A673 (cell line): ENCODE measurements around the gene CAMK1D. TPM values are rescaled to one million over a fixed set of nuclear protein-coding genes. Genes with fewer than 3 reads are reported as not detected.

Source experiments
- BruUV-seq: library from RNA; stranded (reverse); fragments of 400-500 nt; replicated peaks from 2 replicates; lab custom pipeline; 2021; lab: Mats Ljungman, UMichigan
- CTCF ChIA-PET: fragments of 300-600 bp; sonication (Branson Sonifier 250); formaldehyde crosslinking; loops from one replicate; lab custom pipeline; 2022; ENCODE audit warnings: antibody characterized with exemption; lab: Charles Lee
- POLR2A ChIA-PET: fragments of 300-600 bp; sonication (Branson Sonifier 250); formaldehyde crosslinking; loops from one replicate; lab custom pipeline; 2022; ENCODE audit warnings: antibody characterized with exemption; ENCODE audit not compliant: low non-redundant PET; lab: Charles Lee
- DNase-seq: peaks from one replicate; pipeline ENCODE4 v3.0.0-alpha.2; 2015; ENCODE audit warnings: low spot score
- H3K27ac ChIP-seq: fragments of 200-600 bp; sonication (generic); 2 replicates; pipeline ENCODE4 v1.5.1; 2016; ENCODE audit warnings: mixed run types, low read depth, mild to moderate bottlenecking, mixed read lengths, antibody characterized with exemption, low read length; ENCODE audit not compliant: poor library complexity, severe bottlenecking
- H3K27me3 ChIP-seq: fragments of 200-600 bp; sonication (generic); replicated peaks from 2 replicates; pipeline ENCODE4 v1.6.1; 2017; ENCODE audit warnings: mixed run types, low read depth, mild to moderate bottlenecking, mixed read lengths, antibody characterized with exemption, low read length; ENCODE audit not compliant: insufficient read depth, poor library complexity
- H3K36me3 ChIP-seq: fragments of 200-600 bp; sonication (generic); 2 replicates; pipeline ENCODE4 v1.6.1; 2016; ENCODE audit warnings: mixed run types, mild to moderate bottlenecking, mixed read lengths, antibody characterized with exemption, low read length; ENCODE audit not compliant: insufficient read depth, poor library complexity, severe bottlenecking
- H3K4me1 ChIP-seq: fragments of 200-600 bp; sonication (generic); 2 replicates; pipeline ENCODE4 v1.6.1; 2017; ENCODE audit warnings: mixed run types, mild to moderate bottlenecking, mixed read lengths, antibody characterized with exemption, low read length; ENCODE audit not compliant: insufficient read depth, poor library complexity, severe bottlenecking
- H3K4me3 ChIP-seq: fragments of 200-600 bp; sonication (generic); 2 replicates; pipeline ENCODE4 v1.5.1; 2016; ENCODE audit warnings: low read depth, mixed run types, mild to moderate bottlenecking, mixed read lengths, low read length; ENCODE audit not compliant: poor library complexity, severe bottlenecking
- H3K9me3 ChIP-seq: fragments of 200-600 bp; sonication (generic); 2 replicates; pipeline ENCODE4 v1.6.1; 2016; ENCODE audit warnings: mixed run types, low read depth, mild to moderate bottlenecking, mixed read lengths, antibody characterized with exemption, low read length; ENCODE audit not compliant: poor library complexity, severe bottlenecking
- EZH2 ChIP-seq: fragments of 200-600 bp; sonication (generic); IDR thresholded peaks from 2 replicates; pipeline ENCODE4 v1.6.1; 2017; ENCODE audit warnings: borderline replicate concordance, low read depth, mild to moderate bottlenecking, mixed read lengths, antibody characterized with exemption, low read length; ENCODE audit not compliant: poor library complexity, severe bottlenecking
- intact Hi-C: fragments of 100-400 bp; cut with micrococcal nuclease; formaldehyde crosslinking; loops from one replicate; pipeline ENCODE4 v1.10.0; 2022; ENCODE audit not compliant: unreplicated experiment
- total RNA-seq: library from RNA; stranded (reverse); gene quantifications from 2 replicates; pipeline ENCODE4 v1.2.3, GENCODE V29; 2021
- TF ChIP-seq, protein P1 (sequence below): fragments of 300-800, 200-600 bp; sonication (generic); conservative IDR thresholded peaks from 2 replicates; pipeline ENCODE4 v1.5.1; 2017; ENCODE audit warnings: low read depth, mild to moderate bottlenecking, antibody characterized with exemption, low read length, moderate library complexity, mixed read lengths

Gene CAMK1D
- total RNA-seq, 1 experiment from 2014 or later: 23.7 TPM

- TF ChIP-seq EZH2: no peak
- TF ChIP-seq, protein P1, sequence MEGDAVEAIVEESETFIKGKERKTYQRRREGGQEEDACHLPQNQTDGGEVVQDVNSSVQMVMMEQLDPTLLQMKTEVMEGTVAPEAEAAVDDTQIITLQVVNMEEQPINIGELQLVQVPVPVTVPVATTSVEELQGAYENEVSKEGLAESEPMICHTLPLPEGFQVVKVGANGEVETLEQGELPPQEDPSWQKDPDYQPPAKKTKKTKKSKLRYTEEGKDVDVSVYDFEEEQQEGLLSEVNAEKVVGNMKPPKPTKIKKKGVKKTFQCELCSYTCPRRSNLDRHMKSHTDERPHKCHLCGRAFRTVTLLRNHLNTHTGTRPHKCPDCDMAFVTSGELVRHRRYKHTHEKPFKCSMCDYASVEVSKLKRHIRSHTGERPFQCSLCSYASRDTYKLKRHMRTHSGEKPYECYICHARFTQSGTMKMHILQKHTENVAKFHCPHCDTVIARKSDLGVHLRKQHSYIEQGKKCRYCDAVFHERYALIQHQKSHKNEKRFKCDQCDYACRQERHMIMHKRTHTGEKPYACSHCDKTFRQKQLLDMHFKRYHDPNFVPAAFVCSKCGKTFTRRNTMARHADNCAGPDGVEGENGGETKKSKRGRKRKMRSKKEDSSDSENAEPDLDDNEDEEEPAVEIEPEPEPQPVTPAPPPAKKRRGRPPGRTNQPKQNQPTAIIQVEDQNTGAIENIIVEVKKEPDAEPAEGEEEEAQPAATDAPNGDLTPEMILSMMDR: peak; percentile 85
- Histone ChIP-seq H3K9me3 (peaks cover 12% of the 10 kb centered on the region), H3K27me3 (no peaks in the 10 kb centered on the region), H3K27ac (no peak overlapping the region), H3K4me3 (no peak overlapping the region), H3K36me3 (no peaks in the 10 kb centered on the region), H3K4me1 (peaks cover 14% of the 10 kb centered on the region)
- BruUV-seq: no TSS peak
- DNase-seq: peak; percentile 75
- ChIA-PET POLR2A (interaction anchor here (0.7 kb wide), 1 partner anchor 208 kb away, joined by 3 read pairs; no protein-coding TSS in a partner anchor), CTCF (interaction anchor here (0.6 to 1.6 kb wide), 8 partner anchors 11 to 494 kb away, joined by 3 to 22 read pairs (median 4); no protein-coding TSS in a partner anchor)
- intact Hi-C loops: loop anchor here (2.0 to 5.0 kb wide), 2 partner anchors 109 to 392 kb away; no protein-coding TSS in a partner anchor
Observed at GRCh38 chr10:12656518-12657142, 307.3 kb downstream of the CAMK1D start.

DNA sequence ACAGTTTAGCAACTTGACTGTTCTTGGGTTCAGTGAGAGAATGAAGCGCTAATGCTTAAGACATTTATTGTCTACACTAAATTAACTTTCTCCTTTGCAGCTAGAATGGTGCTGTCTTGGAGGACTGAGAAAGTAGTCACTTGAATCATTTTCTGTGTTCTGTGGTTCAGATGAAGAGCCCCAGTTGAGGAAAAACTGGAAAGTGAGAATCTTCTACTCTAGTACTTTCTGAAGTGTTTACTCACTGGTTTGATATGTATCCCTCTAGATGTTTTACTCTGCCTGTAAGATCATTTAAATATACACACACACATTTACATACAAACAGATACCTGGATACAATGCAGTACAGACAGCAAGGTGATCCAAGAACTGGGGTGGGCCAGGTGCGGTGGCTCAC lies 308.1 kb downstream of the CAMK1D start:
- no peaks in the 10 kb centered on the region for H3K27me3 ChIP-seq
- CTCF ChIA-PET: interaction anchor here (1.6 kb wide), 1 partner anchor 393 kb away, joined by 22 read pairs; no protein-coding TSS in a partner anchor
- H3K27ac ChIP-seq: no peak overlapping the region
- BruUV-seq: no TSS peak
- H3K9me3 ChIP-seq: peaks cover 12% of the 10 kb centered on the region
- POLR2A ChIA-PET: no interaction called here
- intact Hi-C loops: loop anchor here (2.0 to 5.0 kb wide), 2 partner anchors 110 to 393 kb away; no protein-coding TSS in a partner anchor
- H3K4me3 ChIP-seq: no peak overlapping the region
- DNase-seq: no peak
- TF ChIP-seq, protein P1: no peak
- TF ChIP-seq EZH2: no peak
- H3K4me1 ChIP-seq: peaks cover 14% of the 10 kb centered on the region
- no peaks in the 10 kb centered on the region for H3K36me3 ChIP-seq

- CTCF ChIA-PET: no interaction called here
Observed at GRCh38 chr10:12658526-12658925, 309.2 kb downstream of the CAMK1D start.

More at GRCh38 chr10:12658526-12658925, 309.2 kb downstream of the CAMK1D start:
- Histone ChIP-seq H3K9me3 (peaks cover 12% of the 10 kb centered on the region), H3K27me3 (no peaks in the 10 kb centered on the region), H3K27ac (no peak overlapping the region), H3K4me1 (peaks cover 15% of the 10 kb centered on the region), H3K36me3 (no peaks in the 10 kb centered on the region), H3K4me3 (no peak overlapping the region)
- no peak for TF ChIP-seq EZH2
- TF ChIP-seq, protein P1: no peak
- no TSS peak for BruUV-seq
- no peak for DNase-seq
- POLR2A ChIA-PET: no interaction called here
- intact Hi-C loops: loop anchor here (5.0 kb wide), 1 partner anchor 111 kb away; no protein-coding TSS in a partner anchor
